GM23338 (cell line): ENCODE measurements around the gene CNNM2. TPM values are rescaled to one million over a fixed set of nuclear protein-coding genes. Genes with fewer than 3 reads are reported as not detected.
"Not testable (repeated sequence)": the region's sequence is repeated elsewhere in the genome, so short reads cannot be mapped to it uniquely, and the experiment has no call there.

Source experiments
- ATAC-seq: fragments of 200-7000 bp; cut with Tn5 transposase; 3 replicates; pipeline ENCODE4 v1.9.1; 2020
- DNase-seq: peaks from one replicate; pipeline ENCODE4 v3.0.0-alpha.2; 2015; ENCODE audit warnings: low spot score
- H2AFZ ChIP-seq: fragments of 200-600 bp; sonication (generic); 2 replicates; pipeline ENCODE4 v1.8.0; 2016; ENCODE audit warnings: antibody characterized with exemption, mild to moderate bottlenecking, moderate library complexity
- H3F3A ChIP-seq: fragments of 200-600 bp; sonication (generic); replicated peaks from 2 replicates; pipeline ENCODE4 v1.8.0; 2017; ENCODE audit warnings: antibody characterized with exemption, mixed run types, low read depth
- H3K27ac ChIP-seq: fragments of 200-600 bp; sonication (generic); 2 replicates; pipeline ENCODE4 v1.6.1; 2016; ENCODE audit warnings: low read depth
- H3K27me3 ChIP-seq: fragments of 200-600 bp; sonication (generic); 2 replicates; pipeline ENCODE4 v1.8.0; 2016; ENCODE audit warnings: mild to moderate bottlenecking, mixed run types, moderate library complexity; ENCODE audit not compliant: insufficient read depth
- H3K36me3 ChIP-seq: fragments of 200-600 bp; sonication (generic); 2 replicates; pipeline ENCODE4 v1.8.0; 2016; ENCODE audit warnings: mild to moderate bottlenecking; ENCODE audit not compliant: insufficient read depth
- H3K4me1 ChIP-seq: fragments of 200-600 bp; sonication (generic); 2 replicates; pipeline ENCODE4 v1.8.0; 2016; ENCODE audit warnings: mild to moderate bottlenecking, moderate library complexity; ENCODE audit not compliant: insufficient read depth
- H3K4me2 ChIP-seq: fragments of 200-600 bp; sonication (generic); 2 replicates; pipeline ENCODE4 v1.7.1; 2017; ENCODE audit warnings: mixed run types
- H3K4me3 ChIP-seq: fragments of 200-600 bp; sonication (generic); 2 replicates; pipeline ENCODE4 v1.6.1; 2016; ENCODE audit warnings: mixed run types
- H3K79me2 ChIP-seq: fragments of 200-600 bp; sonication (generic); replicated peaks from 2 replicates; pipeline ENCODE4 v1.8.0; 2017; ENCODE audit warnings: mild to moderate bottlenecking; ENCODE audit not compliant: insufficient read depth
- H3K9me2 ChIP-seq: fragments of 200-600 bp; sonication (generic); 2 replicates; pipeline ENCODE4 v1.8.0; 2017; ENCODE audit not compliant: insufficient read depth
- H4K20me1 ChIP-seq: fragments of 200-600 bp; sonication (generic); replicated peaks from 2 replicates; pipeline ENCODE4 v1.8.0; 2017; ENCODE audit warnings: mild to moderate bottlenecking; ENCODE audit not compliant: insufficient read depth
- H3K27ac Mint-ChIP-seq: 2 replicates; pipeline ENCODE4 v1.8.0; 2020; ENCODE audit warnings: inconsistent platforms, mild to moderate bottlenecking, moderate library complexity, mixed read lengths
- H3K27me3 Mint-ChIP-seq: 3 replicates; pipeline ENCODE4 v1.8.0; 2022; ENCODE audit warnings: low read depth, mild to moderate bottlenecking, moderate library complexity, mixed read lengths, inconsistent platforms; ENCODE audit not compliant: insufficient read depth, poor library complexity
- H3K36me3 Mint-ChIP-seq: 3 replicates; pipeline ENCODE4 v1.8.0; 2021; ENCODE audit warnings: low read depth, mild to moderate bottlenecking, inconsistent platforms, moderate library complexity, mixed read lengths
- H3K4me1 Mint-ChIP-seq: 3 replicates; pipeline ENCODE4 v1.8.0; 2020; ENCODE audit warnings: mild to moderate bottlenecking, inconsistent platforms, mixed read lengths
- H3K4me3 Mint-ChIP-seq: 3 replicates; pipeline ENCODE4 v1.8.0; 2021; ENCODE audit warnings: moderate library complexity, mild to moderate bottlenecking, inconsistent platforms, mixed read lengths
- H3K9me3 Mint-ChIP-seq: 3 replicates; pipeline ENCODE4 v1.8.0; 2020; ENCODE audit warnings: moderate library complexity, mild to moderate bottlenecking, inconsistent platforms, mixed read lengths
- CREB1 ChIP-seq: fragments of 250-450 bp; sonication (Bioruptor Pico); IDR thresholded peaks from 2 replicates; pipeline ENCODE4 v1.5.0; 2020; ENCODE audit warnings: low read depth, mild to moderate bottlenecking, moderate library complexity
- EZH2 ChIP-seq: fragments of 200-600 bp; sonication (generic); IDR thresholded peaks from one replicate; pipeline ENCODE4 v1.8.0; 2017; ENCODE audit warnings: antibody characterized with exemption, mild to moderate bottlenecking, low read depth; ENCODE audit not compliant: unreplicated experiment
- NANOG ChIP-seq: IDR thresholded peaks from 2 replicates; pipeline ENCODE4 v1.6.1; 2016; ENCODE audit warnings: antibody characterized with exemption, borderline replicate concordance
- POLR2AphosphoS5 ChIP-seq: IDR thresholded peaks from 2 replicates; pipeline ENCODE4 v1.6.1; 2016; ENCODE audit warnings: antibody characterized with exemption, low read depth
- ZNF331 ChIP-seq: fragments of 250-450 bp; sonication (Bioruptor Pico); IDR thresholded peaks from 2 replicates; pipeline ENCODE4 v1.5.0; 2020; ENCODE audit warnings: low read depth, mild to moderate bottlenecking, moderate library complexity
- polyA plus RNA-seq: library from polyadenylated mRNA; unstranded; fragments of >200 nt; fragmentation: Nextera tagmentation; extraction: Ambion mirVana; gene quantifications from 2 replicates; pipeline ENCODE4 v1.2.1, GENCODE V29; 2016
- total RNA-seq: library from RNA; depleted of rRNA; stranded (reverse); fragments of >200 nt; shearing (Covaris generic); gene quantifications from 2 replicates; pipeline ENCODE4 v1.2.3, GENCODE V29; 2014
- TF ChIP-seq, protein P1 (sequence below): fragments of 250-450 bp; sonication (Bioruptor Pico); IDR thresholded peaks from 2 replicates; pipeline ENCODE4 v1.5.0; 2020; ENCODE audit warnings: mild to moderate bottlenecking, moderate library complexity

The CNNM2 gene
- total and polyA plus RNA-seq, 2 experiments from 2014 or later: 4.5 to 31.3 TPM

DNA sequence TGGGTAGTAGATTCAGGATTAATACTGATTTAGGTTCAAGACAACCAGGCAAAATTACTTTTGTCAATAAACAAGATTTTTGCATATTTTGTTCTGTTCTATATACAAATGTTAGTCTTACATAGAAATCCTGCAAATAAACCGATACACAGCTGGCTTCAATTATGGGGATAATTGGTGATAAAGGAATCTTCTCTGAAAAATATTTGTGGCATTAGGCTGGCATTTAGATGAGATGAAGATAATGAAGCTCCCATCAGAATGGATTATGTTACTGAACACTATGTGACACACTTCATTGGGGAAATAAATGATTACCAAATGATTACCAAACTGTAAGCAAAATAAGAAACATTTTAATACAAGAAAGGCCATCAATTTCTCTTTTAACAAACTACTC lies 209.1 kb downstream of the CNNM2 start (continued):
- TF ChIP-seq, protein P1, sequence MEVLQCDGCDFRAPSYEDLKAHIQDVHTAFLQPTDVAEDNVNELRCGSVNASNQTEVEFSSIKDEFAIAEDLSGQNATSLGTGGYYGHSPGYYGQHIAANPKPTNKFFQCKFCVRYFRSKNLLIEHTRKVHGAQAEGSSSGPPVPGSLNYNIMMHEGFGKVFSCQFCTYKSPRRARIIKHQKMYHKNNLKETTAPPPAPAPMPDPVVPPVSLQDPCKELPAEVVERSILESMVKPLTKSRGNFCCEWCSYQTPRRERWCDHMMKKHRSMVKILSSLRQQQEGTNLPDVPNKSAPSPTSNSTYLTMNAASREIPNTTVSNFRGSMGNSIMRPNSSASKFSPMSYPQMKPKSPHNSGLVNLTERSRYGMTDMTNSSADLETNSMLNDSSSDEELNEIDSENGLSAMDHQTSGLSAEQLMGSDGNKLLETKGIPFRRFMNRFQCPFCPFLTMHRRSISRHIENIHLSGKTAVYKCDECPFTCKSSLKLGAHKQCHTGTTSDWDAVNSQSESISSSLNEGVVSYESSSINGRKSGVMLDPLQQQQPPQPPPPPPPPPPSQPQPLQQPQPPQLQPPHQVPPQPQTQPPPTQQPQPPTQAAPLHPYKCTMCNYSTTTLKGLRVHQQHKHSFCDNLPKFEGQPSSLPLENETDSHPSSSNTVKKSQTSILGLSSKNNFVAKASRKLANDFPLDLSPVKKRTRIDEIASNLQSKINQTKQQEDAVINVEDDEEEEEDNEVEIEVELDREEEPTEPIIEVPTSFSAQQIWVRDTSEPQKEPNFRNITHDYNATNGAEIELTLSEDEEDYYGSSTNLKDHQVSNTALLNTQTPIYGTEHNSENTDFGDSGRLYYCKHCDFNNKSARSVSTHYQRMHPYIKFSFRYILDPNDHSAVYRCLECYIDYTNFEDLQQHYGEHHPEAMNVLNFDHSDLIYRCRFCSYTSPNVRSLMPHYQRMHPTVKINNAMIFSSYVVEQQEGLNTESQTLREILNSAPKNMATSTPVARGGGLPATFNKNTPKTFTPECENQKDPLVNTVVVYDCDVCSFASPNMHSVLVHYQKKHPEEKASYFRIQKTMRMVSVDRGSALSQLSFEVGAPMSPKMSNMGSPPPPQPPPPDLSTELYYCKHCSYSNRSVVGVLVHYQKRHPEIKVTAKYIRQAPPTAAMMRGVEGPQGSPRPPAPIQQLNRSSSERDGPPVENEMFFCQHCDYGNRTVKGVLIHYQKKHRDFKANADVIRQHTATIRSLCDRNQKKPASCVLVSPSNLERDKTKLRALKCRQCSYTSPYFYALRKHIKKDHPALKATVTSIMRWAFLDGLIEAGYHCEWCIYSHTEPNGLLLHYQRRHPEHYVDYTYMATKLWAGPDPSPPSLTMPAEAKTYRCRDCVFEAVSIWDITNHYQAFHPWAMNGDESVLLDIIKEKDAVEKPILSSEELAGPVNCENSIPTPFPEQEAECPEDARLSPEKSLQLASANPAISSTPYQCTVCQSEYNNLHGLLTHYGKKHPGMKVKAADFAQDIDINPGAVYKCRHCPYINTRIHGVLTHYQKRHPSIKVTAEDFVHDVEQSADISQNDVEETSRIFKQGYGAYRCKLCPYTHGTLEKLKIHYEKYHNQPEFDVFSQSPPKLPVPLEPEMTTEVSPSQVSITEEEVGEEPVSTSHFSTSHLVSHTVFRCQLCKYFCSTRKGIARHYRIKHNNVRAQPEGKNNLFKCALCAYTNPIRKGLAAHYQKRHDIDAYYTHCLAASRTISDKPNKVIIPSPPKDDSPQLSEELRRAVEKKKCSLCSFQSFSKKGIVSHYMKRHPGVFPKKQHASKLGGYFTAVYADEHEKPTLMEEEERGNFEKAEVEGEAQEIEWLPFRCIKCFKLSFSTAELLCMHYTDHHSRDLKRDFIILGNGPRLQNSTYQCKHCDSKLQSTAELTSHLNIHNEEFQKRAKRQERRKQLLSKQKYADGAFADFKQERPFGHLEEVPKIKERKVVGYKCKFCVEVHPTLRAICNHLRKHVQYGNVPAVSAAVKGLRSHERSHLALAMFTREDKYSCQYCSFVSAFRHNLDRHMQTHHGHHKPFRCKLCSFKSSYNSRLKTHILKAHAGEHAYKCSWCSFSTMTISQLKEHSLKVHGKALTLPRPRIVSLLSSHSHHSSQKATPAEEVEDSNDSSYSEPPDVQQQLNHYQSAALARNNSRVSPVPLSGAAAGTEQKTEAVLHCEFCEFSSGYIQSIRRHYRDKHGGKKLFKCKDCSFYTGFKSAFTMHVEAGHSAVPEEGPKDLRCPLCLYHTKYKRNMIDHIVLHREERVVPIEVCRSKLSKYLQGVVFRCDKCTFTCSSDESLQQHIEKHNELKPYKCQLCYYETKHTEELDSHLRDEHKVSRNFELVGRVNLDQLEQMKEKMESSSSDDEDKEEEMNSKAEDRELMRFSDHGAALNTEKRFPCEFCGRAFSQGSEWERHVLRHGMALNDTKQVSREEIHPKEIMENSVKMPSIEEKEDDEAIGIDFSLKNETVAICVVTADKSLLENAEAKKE (CRISPR knock-in tag): no peak
- no peak for TF ChIP-seq EZH2
- TF ChIP-seq POLR2AphosphoS5: no peak
- no peak for TF ChIP-seq NANOG

DNA sequence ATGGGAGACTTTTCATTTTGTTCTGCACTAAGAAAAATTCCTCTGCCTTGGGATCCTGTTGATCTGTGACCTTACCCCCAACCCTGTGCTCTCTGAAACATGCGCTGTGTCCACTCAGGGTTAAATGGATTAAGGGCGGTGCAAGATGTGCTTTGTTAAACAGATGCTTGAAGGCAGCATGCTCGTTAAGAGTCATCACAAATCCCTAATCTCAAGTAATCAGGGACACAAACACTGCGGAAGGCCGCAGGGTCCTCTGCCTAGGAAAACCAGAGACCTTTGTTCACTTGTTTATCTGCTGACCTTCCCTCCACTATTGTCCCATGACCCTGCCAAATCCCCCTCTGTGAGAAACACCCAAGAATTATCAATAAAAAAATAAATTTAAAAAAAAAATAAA lies 212.1 kb downstream of the CNNM2 start:
- H4K20me1 ChIP-seq, H3K36me3 ChIP-seq, H3F3A ChIP-seq, H3K4me3 ChIP-seq, H3K9me2 ChIP-seq, H3K27ac Mint-ChIP-seq, DNase-seq, H3K27me3 ChIP-seq, H3K4me2 ChIP-seq, ATAC-seq, H2AFZ ChIP-seq, H3K4me1 ChIP-seq, H3K4me3 Mint-ChIP-seq, H3K79me2 ChIP-seq, H3K27me3 Mint-ChIP-seq, H3K27ac ChIP-seq, H3K4me1 Mint-ChIP-seq: not testable (repeated sequence)
- H3K36me3 Mint-ChIP-seq: peaks cover 63% of the 10 kb centered on the region
- peaks cover 35% of the 10 kb centered on the region for H3K9me3 Mint-ChIP-seq

DNA sequence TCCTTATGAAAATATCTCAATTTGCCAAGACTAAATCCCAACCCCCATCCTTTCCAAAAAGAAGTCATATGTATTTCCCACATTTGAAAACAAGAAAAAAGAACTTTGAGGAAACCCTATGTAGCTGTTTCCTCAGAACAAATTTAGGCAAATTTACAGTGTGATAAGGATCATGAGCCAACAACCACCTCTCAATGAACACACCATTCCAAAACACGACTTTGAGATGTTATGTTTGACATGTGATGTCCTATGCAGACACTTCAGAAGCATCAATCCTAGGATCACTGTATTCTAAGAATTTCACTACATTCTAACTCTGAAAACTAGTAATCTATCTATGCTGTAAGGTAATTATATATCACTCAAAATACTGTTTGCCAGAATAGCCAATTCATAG lies 212.8 kb downstream of the CNNM2 start:
- no peaks in the 10 kb centered on the region for H3K4me1 ChIP-seq
- Mint-ChIP-seq H3K27ac (no peak overlapping the region), H3K36me3 (peaks cover 68% of the 10 kb centered on the region)

DNA sequence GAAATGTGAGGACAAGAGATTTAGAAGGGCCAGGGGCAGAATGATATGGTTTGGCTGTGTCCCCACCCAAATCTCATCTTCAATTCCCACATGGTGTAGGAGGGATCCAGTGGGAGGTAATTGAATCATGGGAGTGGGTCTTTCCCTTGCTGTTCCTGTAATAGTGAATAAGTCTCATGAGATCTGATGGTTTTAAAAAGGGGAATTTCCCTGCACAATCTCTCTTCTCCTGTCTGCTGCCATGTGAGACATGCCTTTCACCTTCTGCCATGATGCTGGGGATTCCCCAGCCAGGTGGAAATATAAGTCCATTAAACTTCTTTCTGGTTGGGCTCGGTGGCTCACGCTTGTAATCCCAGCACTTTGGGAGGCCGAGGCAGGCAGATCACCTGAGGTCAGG lies 217.1 kb downstream of the CNNM2 start:
- not testable (repeated sequence) for H3K4me1 Mint-ChIP-seq, H3K9me2 ChIP-seq, DNase-seq, H4K20me1 ChIP-seq, H3F3A ChIP-seq, H3K4me1 ChIP-seq, H3K4me2 ChIP-seq, H3K4me3 Mint-ChIP-seq, H3K27me3 ChIP-seq, H3K27me3 Mint-ChIP-seq, H3K4me3 ChIP-seq, H2AFZ ChIP-seq, H3K27ac ChIP-seq, H3K79me2 ChIP-seq, H3K36me3 ChIP-seq, H3K27ac Mint-ChIP-seq, ATAC-seq
- Mint-ChIP-seq H3K9me3 (peaks cover 33% of the 10 kb centered on the region), H3K36me3 (peaks cover 74% of the 10 kb centered on the region)

More for the DNA sequence above, 212.8 kb downstream of the CNNM2 start:
- peaks cover 39% of the 10 kb centered on the region for H3K9me3 Mint-ChIP-seq
- Histone ChIP-seq H3K4me3 (no peak overlapping the region), H3F3A (no peaks in the 10 kb centered on the region), H3K79me2 (no peaks in the 10 kb centered on the region), H4K20me1 (peaks cover 6% of the 10 kb centered on the region; the same call in 1 of the 2 replicates), H3K9me2 (no peaks in the 10 kb centered on the region), H3K27me3 (no peaks in the 10 kb centered on the region), H2AFZ (no peak overlapping the region), H3K27ac (no peak overlapping the region), H3K36me3 (peaks cover under 1% of the 10 kb centered on the region), H3K4me2 (no peak overlapping the region)
- TF ChIP-seq ZNF331 (no peak), CREB1 (CRISPR knock-in tag) (no peak)
- no peak for ATAC-seq
- no peak overlapping the region for H3K4me3 Mint-ChIP-seq
- no peaks in the 10 kb centered on the region for H3K4me1 Mint-ChIP-seq
- DNase-seq: no peak
- H3K27me3 Mint-ChIP-seq: peaks cover 4% of the 10 kb centered on the region
